PFSK-1 (cell line): ENCODE results near the gene EXOC4.

Experiments used
- POLR2AphosphoS5 ChIP-seq: IDR thresholded peaks from 2 replicates; pipeline ENCODE4 v1.6.1; 2012; ENCODE audit warnings: low read depth, mild to moderate bottlenecking, control low read depth, low read length, moderate library complexity
- TF ChIP-seq, protein P1 (sequence below), 2 experiments: IDR thresholded peaks; 2 replicates each; pipeline versions ENCODE4 v1.6.1 to v1.8.0; 2011 to 2012; ENCODE audit warnings: low read depth in 2 of 2, low read length in 2 of 2, control low read depth in 1 of 2, inconsistent platforms in 1 of 2, mild to moderate bottlenecking in 1 of 2, moderate library complexity in 1 of 2; ENCODE audit not compliant: insufficient read depth in 1 of 2

DNA sequence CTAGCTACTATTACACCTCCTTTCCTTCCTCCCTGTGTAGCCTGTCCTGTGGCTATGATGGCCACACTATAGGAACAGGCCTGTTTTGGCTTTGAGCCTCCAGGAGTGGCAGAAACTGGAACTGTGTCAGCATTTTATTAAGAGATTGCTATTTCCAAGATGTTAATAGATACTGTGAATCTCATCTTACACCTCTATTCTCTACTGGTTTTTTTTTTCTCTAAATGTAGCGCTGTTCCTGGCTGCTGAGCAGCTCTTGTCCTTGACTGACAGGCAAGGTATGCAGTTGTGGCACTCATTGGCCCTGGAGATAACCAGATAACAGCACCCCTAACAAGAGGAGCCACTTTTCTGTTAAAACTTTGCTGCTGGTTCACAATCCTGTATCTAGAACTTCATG lies 119.5 kb downstream of the EXOC4 start:
- no peak for TF ChIP-seq POLR2AphosphoS5
- TF ChIP-seq, protein P1, sequence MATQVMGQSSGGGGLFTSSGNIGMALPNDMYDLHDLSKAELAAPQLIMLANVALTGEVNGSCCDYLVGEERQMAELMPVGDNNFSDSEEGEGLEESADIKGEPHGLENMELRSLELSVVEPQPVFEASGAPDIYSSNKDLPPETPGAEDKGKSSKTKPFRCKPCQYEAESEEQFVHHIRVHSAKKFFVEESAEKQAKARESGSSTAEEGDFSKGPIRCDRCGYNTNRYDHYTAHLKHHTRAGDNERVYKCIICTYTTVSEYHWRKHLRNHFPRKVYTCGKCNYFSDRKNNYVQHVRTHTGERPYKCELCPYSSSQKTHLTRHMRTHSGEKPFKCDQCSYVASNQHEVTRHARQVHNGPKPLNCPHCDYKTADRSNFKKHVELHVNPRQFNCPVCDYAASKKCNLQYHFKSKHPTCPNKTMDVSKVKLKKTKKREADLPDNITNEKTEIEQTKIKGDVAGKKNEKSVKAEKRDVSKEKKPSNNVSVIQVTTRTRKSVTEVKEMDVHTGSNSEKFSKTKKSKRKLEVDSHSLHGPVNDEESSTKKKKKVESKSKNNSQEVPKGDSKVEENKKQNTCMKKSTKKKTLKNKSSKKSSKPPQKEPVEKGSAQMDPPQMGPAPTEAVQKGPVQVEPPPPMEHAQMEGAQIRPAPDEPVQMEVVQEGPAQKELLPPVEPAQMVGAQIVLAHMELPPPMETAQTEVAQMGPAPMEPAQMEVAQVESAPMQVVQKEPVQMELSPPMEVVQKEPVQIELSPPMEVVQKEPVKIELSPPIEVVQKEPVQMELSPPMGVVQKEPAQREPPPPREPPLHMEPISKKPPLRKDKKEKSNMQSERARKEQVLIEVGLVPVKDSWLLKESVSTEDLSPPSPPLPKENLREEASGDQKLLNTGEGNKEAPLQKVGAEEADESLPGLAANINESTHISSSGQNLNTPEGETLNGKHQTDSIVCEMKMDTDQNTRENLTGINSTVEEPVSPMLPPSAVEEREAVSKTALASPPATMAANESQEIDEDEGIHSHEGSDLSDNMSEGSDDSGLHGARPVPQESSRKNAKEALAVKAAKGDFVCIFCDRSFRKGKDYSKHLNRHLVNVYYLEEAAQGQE (IDR thresholded peaks at IDR 0.05; ENCODE audit: insufficient read depth in 1 of 2, low read depth in 2 of 2, low read length in 2 of 2), result no peak
